Gastrocnemius medialis (tissue), 4 donors: ENCODE results near the gene COL27A1. TPM values are rescaled to one million over a fixed set of nuclear protein-coding genes. Genes with fewer than 3 reads are reported as not detected.

ENCODE experiments used
- ATAC-seq, 2 donors: fragments of 150-250 bp; one replicate each; pipeline ENCODE4 v1.9.1; 2016
- DNase-seq, 2 donors: peaks; one replicate each; pipeline ENCODE4 v3.0.0-alpha.2; 2019
- H3K27ac ChIP-seq, 4 donors: fragments of 200-600 bp; sonication (generic); 1 replicate in 1 of 4; 2 replicates in 3 of 4; pipeline ENCODE4 v1.5.1; 2016 to 2018; ENCODE audit warnings: mild to moderate bottlenecking in 2 of 4, moderate library complexity in 1 of 4
- H3K27me3 ChIP-seq, 3 donors: fragments of 200-600 bp; sonication (generic) in 2 of 3; 1 replicate in 1 of 3; 2 replicates in 2 of 3; pipeline versions ENCODE4 v1.5.1 to v1.6.0; 2016 to 2019; ENCODE audit warnings: mild to moderate bottlenecking in 1 of 3, moderate library complexity in 1 of 3
- H3K36me3 ChIP-seq, 2 donors: fragments of 200-600 bp; sonication (generic) in 1 of 2; one replicate each; pipeline ENCODE4 v1.5.1; 2017 to 2018
- H3K4me1 ChIP-seq, 2 donors: fragments of 200-600 bp; sonication (generic) in 1 of 2; one replicate each; pipeline ENCODE4 v1.5.1; 2016 to 2017; ENCODE audit warnings: mild to moderate bottlenecking in 2 of 2
- H3K4me3 ChIP-seq, 4 donors: fragments of 200-600 bp; sonication (generic) in 3 of 4; 1 replicate in 1 of 4; 2 replicates in 3 of 4; pipeline ENCODE4 v1.5.1; 2016 to 2019; ENCODE audit warnings: mild to moderate bottlenecking in 2 of 4
- H3K9me3 ChIP-seq, 3 donors: fragments of 200-600 bp; sonication (generic) in 2 of 3; 1 replicate in 1 of 3; 2 replicates in 2 of 3; pipeline ENCODE4 v1.5.1; 2016 to 2019
- POLR2A ChIP-seq, 2 donors: fragments of 450-650 bp; IDR thresholded peaks; one replicate each; pipeline ENCODE4 v1.6.1; 2017; ENCODE audit warnings: antibody characterized with exemption in 2 of 2, mild to moderate bottlenecking in 2 of 2, moderate library complexity in 2 of 2
- in situ Hi-C, 4 donors: fragments of 200-750 bp; cut with MboI; loops; one replicate each; pipeline versions ENCODE4 v1.15.0 to v1.8.0; 2017; ENCODE audit warnings: low sequenced_read_pairs in 4 of 4
- intact Hi-C: fragments of 100-400 bp; cut with DNase I; formaldehyde crosslinking; loops from one replicate; pipeline ENCODE4 v1.15.1; 2023; ENCODE audit warnings: low total_unique reads
- total RNA-seq, 4 donors: library from RNA; depleted of rRNA; stranded (reverse); fragments of >200 nt; gene quantifications; one replicate each; pipeline versions ENCODE4 v1.1.0 to v1.2.3, GENCODE V29; 2016
- TF ChIP-seq, protein P1 (sequence below), 5 experiments: fragments of 450-650 bp in 3 of 5; fragments of 200-600 bp in 2 of 5; sonication (generic) in 2 of 5; IDR thresholded peaks in 4 of 5; conservative IDR thresholded peaks in 1 of 5; 1 replicate in 4 of 5; 2 replicates in 1 of 5; pipeline ENCODE4 v1.5.1; 2016 to 2019; ENCODE audit warnings: antibody characterized with exemption in 5 of 5, mild to moderate bottlenecking in 3 of 5, moderate library complexity in 3 of 5

COL27A1 gene
- total RNA-seq, 4 donors from 2014 or later, result 0.42 to 1.4 (median 0.95) TPM

DNA sequence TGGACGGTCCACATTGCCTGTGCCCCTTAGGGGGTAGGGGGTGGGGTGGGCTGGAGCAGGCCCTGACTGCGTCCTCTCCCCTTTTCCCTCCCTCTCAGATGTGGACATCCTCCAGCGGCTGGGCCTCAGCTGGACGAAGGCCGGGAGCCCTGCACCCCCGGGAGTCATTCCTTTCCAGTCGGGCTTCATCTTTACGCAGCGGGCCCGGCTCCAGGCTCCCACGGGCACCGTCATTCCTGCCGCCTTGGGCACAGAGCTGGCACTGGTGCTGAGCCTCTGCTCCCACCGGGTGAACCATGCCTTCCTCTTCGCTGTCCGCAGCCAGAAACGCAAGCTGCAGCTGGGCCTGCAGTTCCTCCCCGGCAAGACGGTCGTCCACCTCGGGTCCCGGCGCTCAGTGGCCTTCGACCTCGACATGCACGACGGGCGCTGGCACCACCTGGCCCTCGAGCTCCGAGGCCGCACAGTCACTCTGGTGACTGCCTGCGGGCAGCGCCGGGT, 12.3 kb downstream of the COL27A1 start:
- ATAC-seq (no peak), DNase-seq (no peak)
- intact Hi-C loops (no loop called here), in situ Hi-C loops (loop anchor here in 2 of 4 donors (10.0 kb wide), 2 partner anchors 107 to 117 kb away; no protein-coding TSS in a partner anchor)
- no peaks in the 10 kb centered on the region for H3K27me3 ChIP-seq
- no peak overlapping the region for H3K27ac ChIP-seq
- H3K9me3 ChIP-seq, result no peaks in the 10 kb centered on the region
- TF ChIP-seq POLR2A (IDR thresholded peaks at IDR 0.05), result no peak
- TF ChIP-seq, protein P1, sequence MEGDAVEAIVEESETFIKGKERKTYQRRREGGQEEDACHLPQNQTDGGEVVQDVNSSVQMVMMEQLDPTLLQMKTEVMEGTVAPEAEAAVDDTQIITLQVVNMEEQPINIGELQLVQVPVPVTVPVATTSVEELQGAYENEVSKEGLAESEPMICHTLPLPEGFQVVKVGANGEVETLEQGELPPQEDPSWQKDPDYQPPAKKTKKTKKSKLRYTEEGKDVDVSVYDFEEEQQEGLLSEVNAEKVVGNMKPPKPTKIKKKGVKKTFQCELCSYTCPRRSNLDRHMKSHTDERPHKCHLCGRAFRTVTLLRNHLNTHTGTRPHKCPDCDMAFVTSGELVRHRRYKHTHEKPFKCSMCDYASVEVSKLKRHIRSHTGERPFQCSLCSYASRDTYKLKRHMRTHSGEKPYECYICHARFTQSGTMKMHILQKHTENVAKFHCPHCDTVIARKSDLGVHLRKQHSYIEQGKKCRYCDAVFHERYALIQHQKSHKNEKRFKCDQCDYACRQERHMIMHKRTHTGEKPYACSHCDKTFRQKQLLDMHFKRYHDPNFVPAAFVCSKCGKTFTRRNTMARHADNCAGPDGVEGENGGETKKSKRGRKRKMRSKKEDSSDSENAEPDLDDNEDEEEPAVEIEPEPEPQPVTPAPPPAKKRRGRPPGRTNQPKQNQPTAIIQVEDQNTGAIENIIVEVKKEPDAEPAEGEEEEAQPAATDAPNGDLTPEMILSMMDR (IDR thresholded peaks at IDR 0.05 in 4 of 5, conservative IDR thresholded peaks at IDR 0.05 in 1 of 5), result no peak
- peaks cover 16 to 19% of the 10 kb centered on the region in 2 donors for H3K4me1 ChIP-seq
- H3K4me3 ChIP-seq, result no peak overlapping the region
- no peaks in the 10 kb centered on the region for H3K36me3 ChIP-seq

DNA sequence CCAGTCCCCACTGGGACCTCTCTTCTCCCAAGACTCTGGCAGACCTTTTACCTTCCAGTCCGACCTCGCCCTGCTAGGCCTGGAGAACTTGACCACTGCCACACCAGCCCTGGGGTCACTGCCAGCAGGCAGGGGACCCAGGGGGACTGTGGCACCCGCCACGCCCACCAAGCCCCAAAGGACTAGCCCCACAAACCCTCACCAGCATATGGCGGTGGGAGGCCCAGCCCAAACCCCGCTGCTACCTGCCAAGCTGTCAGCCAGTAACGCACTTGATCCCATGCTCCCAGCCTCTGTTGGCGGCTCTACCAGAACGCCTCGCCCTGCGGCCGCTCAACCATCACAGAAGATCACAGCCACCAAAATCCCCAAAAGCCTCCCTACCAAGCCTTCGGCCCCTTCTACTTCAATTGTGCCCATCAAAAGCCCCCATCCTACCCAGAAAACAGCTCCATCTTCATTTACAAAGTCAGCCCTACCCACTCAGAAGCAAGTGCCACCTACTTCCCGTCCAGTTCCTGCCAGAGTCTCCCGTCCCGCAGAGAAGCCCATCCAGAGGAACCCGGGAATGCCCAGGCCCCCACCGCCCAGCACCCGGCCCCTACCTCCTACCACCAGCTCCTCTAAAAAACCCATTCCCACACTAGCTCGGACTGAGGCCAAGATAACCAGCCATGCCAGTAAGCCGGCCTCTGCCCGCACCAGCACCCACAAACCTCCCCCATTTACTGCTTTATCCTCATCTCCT, 13.1 kb downstream of the COL27A1 start:
- intact Hi-C loops, result no loop called here

DNA sequence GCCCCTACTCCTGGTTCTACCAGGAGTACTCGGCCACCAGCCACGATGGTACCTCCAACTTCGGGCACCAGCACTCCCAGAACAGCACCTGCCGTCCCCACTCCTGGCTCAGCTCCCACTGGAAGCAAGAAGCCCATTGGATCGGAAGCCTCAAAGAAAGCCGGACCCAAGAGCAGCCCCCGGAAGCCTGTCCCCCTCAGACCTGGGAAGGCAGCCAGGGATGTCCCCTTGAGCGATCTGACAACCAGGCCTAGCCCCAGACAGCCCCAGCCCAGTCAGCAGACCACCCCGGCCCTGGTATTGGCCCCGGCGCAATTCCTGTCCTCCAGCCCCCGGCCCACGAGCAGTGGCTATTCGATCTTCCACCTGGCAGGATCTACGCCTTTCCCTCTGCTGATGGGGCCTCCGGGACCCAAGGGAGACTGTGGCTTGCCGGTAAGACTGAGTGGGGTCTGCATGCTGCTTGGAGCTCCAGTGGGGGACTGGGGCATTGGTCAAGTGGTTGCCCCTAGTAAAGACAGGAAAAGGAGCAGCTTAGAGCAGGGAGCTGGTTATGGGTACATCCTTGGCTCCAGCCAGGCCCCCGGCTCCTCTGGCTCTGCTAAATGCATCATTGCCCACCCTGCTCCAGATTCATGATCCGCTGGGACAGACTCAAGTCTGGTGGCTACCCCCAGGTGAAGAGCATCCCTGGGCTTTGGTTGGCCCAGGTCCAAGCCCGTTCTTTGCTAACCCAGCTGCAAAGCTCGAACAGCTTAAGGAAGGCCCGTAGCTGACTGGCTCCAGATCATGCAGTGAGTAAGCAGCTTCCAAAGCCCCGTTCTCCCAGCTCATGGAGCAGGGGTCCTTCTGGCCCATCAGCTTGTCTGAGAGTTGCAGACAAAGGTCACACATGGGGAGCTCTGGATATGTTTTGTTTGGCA, 14.0 kb downstream of the COL27A1 start:
- ATAC-seq, result no peak
- DNase-seq, result no peak
- Histone ChIP-seq H3K27ac (peak overlapping the region in 2 of 4 donors; percentile 29 to 38), H3K4me1 (peaks cover under 1 to 6% of the 10 kb centered on the region in 2 donors), H3K4me3 (no peak overlapping the region), H3K27me3 (no peaks in the 10 kb centered on the region), H3K36me3 (no peaks in the 10 kb centered on the region), H3K9me3 (no peaks in the 10 kb centered on the region)
- TF ChIP-seq, protein P1 (IDR thresholded peaks at IDR 0.05 in 4 of 5, conservative IDR thresholded peaks at IDR 0.05 in 1 of 5), result no peak
- TF ChIP-seq POLR2A (IDR thresholded peaks at IDR 0.05), result no peak
- in situ Hi-C loops, result loop anchor here in 2 of 4 donors (10.0 kb wide), 2 partner anchors 106 to 116 kb away; no protein-coding TSS in a partner anchor
- intact Hi-C loops, result no loop called here

More for the DNA sequence above, 13.1 kb downstream of the COL27A1 start:
- in situ Hi-C loops, result loop anchor here in 2 of 4 donors (10.0 kb wide), 2 partner anchors 106 to 116 kb away; no protein-coding TSS in a partner anchor
- no peak for TF ChIP-seq POLR2A (IDR thresholded peaks at IDR 0.05)
- TF ChIP-seq, protein P1 (IDR thresholded peaks at IDR 0.05 in 4 of 5, conservative IDR thresholded peaks at IDR 0.05 in 1 of 5), result no peak
- ATAC-seq (no peak), DNase-seq (no peak)
- no peak overlapping the region for H3K4me3 ChIP-seq
- H3K27ac ChIP-seq, result peak overlapping the region in 1 of 4 donors; percentile 13
- H3K4me1 ChIP-seq, result peaks cover 8 to 12% of the 10 kb centered on the region in 2 donors
- H3K9me3 ChIP-seq, result no peaks in the 10 kb centered on the region
- H3K27me3 ChIP-seq, result no peaks in the 10 kb centered on the region
- no peaks in the 10 kb centered on the region for H3K36me3 ChIP-seq

DNA sequence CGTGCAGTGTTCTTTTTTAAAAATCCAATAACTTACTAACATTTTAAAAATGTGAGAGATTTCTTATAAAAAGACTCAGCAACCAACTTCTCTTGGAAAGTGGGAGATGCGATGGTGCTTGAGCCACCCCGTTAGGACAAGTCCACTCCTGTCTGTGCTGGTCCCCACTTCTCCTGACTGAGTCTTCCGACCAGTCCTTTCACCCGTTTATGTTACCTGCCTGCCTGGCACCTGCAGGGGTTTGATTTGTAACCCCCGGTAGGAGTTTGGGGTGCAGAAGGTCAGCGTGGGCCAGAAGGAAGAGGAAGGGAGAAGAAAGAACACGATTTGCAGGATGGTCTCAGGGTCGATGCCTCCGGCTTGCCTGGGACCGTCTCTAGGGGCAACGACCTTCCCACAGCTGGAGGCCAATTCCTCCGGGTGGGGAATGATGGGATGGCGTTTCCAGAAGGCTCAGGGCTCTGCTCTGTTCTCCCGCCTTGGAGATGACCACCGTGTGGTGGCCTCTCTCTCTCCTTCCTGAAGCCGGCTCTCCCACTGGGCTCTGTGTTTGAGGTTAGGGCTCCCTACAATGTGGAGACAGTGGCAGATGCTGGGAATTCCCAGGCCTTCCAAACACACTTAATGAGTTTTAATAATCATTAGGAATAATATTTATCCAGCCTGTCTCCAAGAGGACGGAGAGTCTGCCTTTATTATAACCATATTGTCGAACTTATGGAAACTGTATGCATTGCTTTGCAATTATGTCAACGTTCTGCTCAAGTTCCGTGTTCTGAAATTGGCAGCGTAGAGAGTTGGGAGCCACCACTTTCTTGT, 14.8 kb downstream of the COL27A1 start:
- Histone ChIP-seq H3K4me1 (peaks cover 9 to 11% of the 10 kb centered on the region in 2 donors), H3K9me3 (no peaks in the 10 kb centered on the region), H3K36me3 (no peaks in the 10 kb centered on the region), H3K27ac (peak overlapping the region in 2 of 4 donors; percentile 18 to 22), H3K4me3 (no peak overlapping the region), H3K27me3 (no peaks in the 10 kb centered on the region)
- in situ Hi-C loops (loop anchor here in 2 of 4 donors (10.0 kb wide), 2 partner anchors 105 to 115 kb away; no protein-coding TSS in a partner anchor), intact Hi-C loops (no loop called here)
- TF ChIP-seq, protein P1 (IDR thresholded peaks at IDR 0.05 in 4 of 5, conservative IDR thresholded peaks at IDR 0.05 in 1 of 5), result no peak
- no peak for TF ChIP-seq POLR2A (IDR thresholded peaks at IDR 0.05)
- no peak for ATAC-seq
- no peak for DNase-seq
